Activated CD8-positive, alpha-beta memory T cell treated with anti-CD3 and anti-CD28 coated beads for 4 hours (primary cell): ENCODE data around the gene HOXC12.

Experiments
- DNase-seq, 2 donors: peaks; one replicate each; pipeline ENCODE4 v3.0.0-alpha.2; 2020; ENCODE audit warnings: low read depth in 2 of 2

HOXC12 gene

GRCh38 chr12:53940443-53941014 is 14.2 kb upstream of the HOXC12 start:
- no peak for DNase-seq

GRCh38 chr12:53941187-53941586 is 13.5 kb upstream of the HOXC12 start:
- no peak for DNase-seq

- no peak for DNase-seq
Observed at GRCh38 chr12:53941750-53942149, 13.0 kb upstream of the HOXC12 start.

GRCh38 chr12:53942467-53942997 is 12.2 kb upstream of the HOXC12 start:
- DNase-seq: no peak

- DNase-seq: no peak
Observed at GRCh38 chr12:53944209-53944608, 10.5 kb upstream of the HOXC12 start.

- DNase-seq: no peak
Observed at GRCh38 chr12:53944907-53945847, 9.5 kb upstream of the HOXC12 start.

GRCh38 chr12:53947743-53948142 is 7.0 kb upstream of the HOXC12 start:
- no peak for DNase-seq

GRCh38 chr12:53948650-53949593 is 5.8 kb upstream of the HOXC12 start:
- no peak for DNase-seq

- DNase-seq: no peak
Observed at GRCh38 chr12:53949631-53950436, 4.9 kb upstream of the HOXC12 start.

GRCh38 chr12:53950437-53950773 is 4.3 kb upstream of the HOXC12 start:
- no peak for DNase-seq

GRCh38 chr12:53950789-53951576 is 3.7 kb upstream of the HOXC12 start:
- DNase-seq: no peak

GRCh38 chr12:53951577-53952334 is 2.9 kb upstream of the HOXC12 start:
- DNase-seq: no peak

GRCh38 chr12:53952335-53952694 is 2.4 kb upstream of the HOXC12 start:
- DNase-seq: no peak

GRCh38 chr12:53952871-53953734 is 1.6 kb upstream of the HOXC12 start:
- no peak for DNase-seq

- DNase-seq: no peak
Observed at GRCh38 chr12:53953831-53954693, 641 bp upstream of the HOXC12 start.

GRCh38 chr12:53955036-53955775 is 503 bp downstream of the HOXC12 start:
- no peak for DNase-seq

GRCh38 chr12:53955776-53956250 is 1.1 kb downstream of the HOXC12 start:
- no peak for DNase-seq
